Left lung (tissue), 10 donors: ENCODE data around the gene TRIM28. TPM values are rescaled to one million over a fixed set of nuclear protein-coding genes. Genes with fewer than 3 reads are reported as not detected.

Experiments
- ATAC-seq: fragments of 200-7000 bp; cut with Tn5 transposase; one replicate; pipeline ENCODE4 v1.9.1; 2020; ENCODE audit warnings: moderate library complexity
- DNase-seq, 4 donors: peaks; one replicate each; pipeline ENCODE4 v3.0.0-alpha.2; 2013 to 2020
- H3K27ac ChIP-seq, 2 donors: fragments of 200-600 bp; sonication (generic) in 1 of 2; one replicate each; pipeline versions ENCODE4 v1.5.0 to v1.8.0; 2020 to 2021
- H3K27me3 ChIP-seq, 2 donors: fragments of 200-600 bp; sonication (generic) in 1 of 2; one replicate each; pipeline versions ENCODE4 v1.5.0 to v1.8.0; 2020 to 2021
- H3K36me3 ChIP-seq, 2 donors: fragments of 200-600 bp; sonication (generic) in 1 of 2; one replicate each; pipeline versions ENCODE4 v1.5.0 to v1.8.0; 2020 to 2021
- H3K4me1 ChIP-seq, 2 donors: fragments of 200-600 bp; one replicate each; pipeline ENCODE4 v1.8.0; 2021
- H3K4me3 ChIP-seq, 2 donors: fragments of 200-600 bp; sonication (generic) in 1 of 2; one replicate each; pipeline versions ENCODE4 v1.5.0 to v1.8.0; 2020 to 2021; ENCODE audit warnings: mild to moderate bottlenecking in 1 of 2
- H3K9me3 ChIP-seq, 2 donors: fragments of 200-600 bp; sonication (generic) in 1 of 2; one replicate each; pipeline versions ENCODE4 v1.5.0 to v1.8.0; 2020 to 2021
- CTCF ChIP-seq, 2 donors: fragments of 200-600 bp; sonication (generic) in 1 of 2; IDR thresholded peaks; one replicate each; pipeline versions ENCODE4 v1.5.0 to v1.8.0; 2021; ENCODE audit warnings: antibody characterized with exemption in 2 of 2
- intact Hi-C, 2 donors: fragments of 100-400 bp; cut with DNase I; formaldehyde crosslinking; loops; one replicate each; pipeline versions ENCODE4 v1.11.2 to v1.14.2; 2022
- polyA plus RNA-seq, 6 donors: library from polyadenylated mRNA; unstranded; fragments of 120-200 nt; gene quantifications; one replicate each; pipeline ENCODE4 v1.2.1, GENCODE V29; 2013; ENCODE audit not compliant: insufficient read length in 6 of 6
- total RNA-seq, 2 donors: library from RNA; stranded (reverse); fragmentation: NEBNext Ultra II Directional; extraction: Animal tissue kit (Norgen Biotek cat#: 25700); gene quantifications; one replicate each; pipeline ENCODE4 v1.2.1, GENCODE V29; 2021
- donor health status: DM: no; HTN: yes; CAD: no.
- donor health status: DM: no; HTN: no; CAD: no.

The TRIM28 gene
- total and polyA plus RNA-seq, 8 donors = 231 to 689 (median 613) TPM

- Histone ChIP-seq H3K9me3 (no peaks in the 10 kb centered on the region), H3K27me3 (peaks cover 0 to 10% of the 10 kb centered on the region in 2 donors), H3K27ac (peak overlapping the region in 1 of 2 donors; percentile 100), H3K4me1 (peaks cover 26 to 59% of the 10 kb centered on the region in 2 donors), H3K36me3 (peaks cover 0 to 41% of the 10 kb centered on the region in 2 donors), H3K4me3 (peak overlapping the region in 1 of 2 donors; percentile 78)
- no peak for TF ChIP-seq CTCF (IDR thresholded peaks at IDR 0.05)
- intact Hi-C loops = no loop called here
- ATAC-seq (no peak), DNase-seq (peak in 1 of 4 donors; percentile 30)
These were observed 12.9 kb downstream of the TRIM28 start for GRCh38 chr19:58556622-58557220.

GRCh38 chr19:58557221-58558065 lies 13.6 kb downstream of the TRIM28 start:
- Histone ChIP-seq H3K27me3 (peaks cover 0 to 17% of the 10 kb centered on the region in 2 donors), H3K27ac (peak overlapping the region; percentile 85 to 100), H3K4me3 (peak overlapping the region; percentile 74 to 78), H3K9me3 (no peaks in the 10 kb centered on the region), H3K4me1 (peaks cover 30 to 66% of the 10 kb centered on the region in 2 donors), H3K36me3 (peaks cover 0 to 34% of the 10 kb centered on the region in 2 donors)
- intact Hi-C loops = no loop called here
- DNase-seq (peak in 1 of 4 donors; percentile 33), ATAC-seq (no peak)
- no peak for TF ChIP-seq CTCF (IDR thresholded peaks at IDR 0.05)

- TF ChIP-seq CTCF (IDR thresholded peaks at IDR 0.05) = no peak
- intact Hi-C loops = no loop called here
- ATAC-seq = no peak
- H3K4me1 ChIP-seq = peaks cover 37 to 68% of the 10 kb centered on the region in 2 donors
- peaks cover 0 to 24% of the 10 kb centered on the region in 2 donors for H3K27me3 ChIP-seq
- peaks cover 0 to 27% of the 10 kb centered on the region in 2 donors for H3K36me3 ChIP-seq
- peak in 2 of 4 donors; percentile 72 to 91 for DNase-seq
- peak within 1 kb of the TSS; percentile 100 for H3K27ac ChIP-seq
- H3K4me3 ChIP-seq = peak within 1 kb of the TSS; percentile 74 to 78
- no peaks in the 10 kb centered on the region for H3K9me3 ChIP-seq
These were observed 14.3 kb downstream of the TRIM28 start, which contains the start of gene UBE2M for GRCh38 chr19:58558066-58558622. Gene UBE2M, minus strand, starts transcription at chr19:58558611. Its CDS starts 230 bp downstream, at chr19:58558381.

- intact Hi-C loops = no loop called here
- H3K27me3 ChIP-seq = peaks cover 0 to 30% of the 10 kb centered on the region in 2 donors
- peak overlapping the region; percentile 100 for H3K27ac ChIP-seq
- H3K4me3 ChIP-seq = peak overlapping the region; percentile 74 to 78
- DNase-seq (peak; percentile 97 to 99 (median 99)), ATAC-seq (peak; percentile 82)
- H3K9me3 ChIP-seq = no peaks in the 10 kb centered on the region
- peaks cover 36 to 68% of the 10 kb centered on the region in 2 donors for H3K4me1 ChIP-seq
- TF ChIP-seq CTCF (IDR thresholded peaks at IDR 0.05) = peak in 1 of 2 donors; percentile 12
- peaks cover 0 to 21% of the 10 kb centered on the region in 2 donors for H3K36me3 ChIP-seq
These were observed 14.9 kb downstream of the TRIM28 start for GRCh38 chr19:58558623-58559274.
